ENCODE results near the gene POC1B.

- TF ChIP-seq ARNT (IDR thresholded peaks at IDR 0.05): no peak
- TF ChIP-seq ELF4 (IDR thresholded peaks at IDR 0.05): no peak
- no peak for TF ChIP-seq CTBP1 (IDR thresholded peaks at IDR 0.05; ENCODE audit: borderline replicate concordance)
- TF ChIP-seq NFRKB (IDR thresholded peaks at IDR 0.05): no peak
- TF ChIP-seq FOXM1 (IDR thresholded peaks at IDR 0.05; ENCODE audit: borderline replicate concordance): no peak
- no peak for TF ChIP-seq ZNF384 (IDR thresholded peaks at IDR 0.05)
- no peak for TF ChIP-seq SUZ12 (IDR thresholded peaks at IDR 0.05)
- TF ChIP-seq BHLHE40 (IDR thresholded peaks at IDR 0.05; ENCODE audit: borderline replicate concordance): no peak
- TF ChIP-seq PKNOX1 (IDR thresholded peaks at IDR 0.05): no peak
- TF ChIP-seq TARDBP (IDR thresholded peaks at IDR 0.05): no peak
- no peak for TF ChIP-seq SP1 (IDR thresholded peaks at IDR 0.05)
These were observed 145.9 kb downstream of the POC1B start for GRCh38 chr12:89379839-89380467.
